ENCODE results near the gene FNDC1.

- TF ChIP-seq CTCF (IDR thresholded peaks at IDR 0.05; ENCODE audit: insufficient read depth, low read length, poor library complexity, severe bottlenecking) (no peak), EZH2phosphoT487 (conservative IDR thresholded peaks at IDR 0.05; ENCODE audit: low read length) (no peak)
Measured at GRCh38 chr6:159214281-159214680, 45.1 kb downstream of the FNDC1 start.

Measured in SU-DHL-6 (cell line).